HG02973 (cell line): ENCODE data around the gene RAPGEF5.

Experiments used
- ATAC-seq: cut with Tn5 transposase; IDR thresholded peaks from one replicate; pipeline ENCODE4 v1.9.1; 2021; ENCODE audit warnings: moderate library complexity; ENCODE audit not compliant: unreplicated experiment

RAPGEF5 gene

GRCh38 chr7:22378199-22378980 lies 21.4 kb upstream of the RAPGEF5 start:
- ATAC-seq = no peak

DNA sequence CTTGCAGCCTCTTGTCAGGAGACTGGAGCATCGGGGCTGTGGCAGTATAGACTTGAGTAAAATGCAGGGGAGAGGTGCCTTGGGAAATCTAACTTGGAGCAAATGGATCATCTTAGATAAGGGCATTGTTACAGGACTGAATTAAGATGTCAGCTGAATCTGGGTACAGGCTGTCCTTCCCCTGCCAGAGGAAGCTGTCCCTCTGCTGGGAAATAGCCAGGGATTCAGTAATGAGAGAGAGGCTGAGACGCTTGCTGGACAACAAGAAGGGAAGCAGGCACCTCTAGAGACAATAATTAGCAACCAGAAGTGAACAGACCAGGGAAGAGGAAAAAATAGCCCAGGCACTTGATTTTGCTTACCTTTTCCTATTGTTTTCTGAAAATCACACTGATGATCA lies 20.7 kb upstream of the RAPGEF5 start:
- ATAC-seq = no peak

DNA sequence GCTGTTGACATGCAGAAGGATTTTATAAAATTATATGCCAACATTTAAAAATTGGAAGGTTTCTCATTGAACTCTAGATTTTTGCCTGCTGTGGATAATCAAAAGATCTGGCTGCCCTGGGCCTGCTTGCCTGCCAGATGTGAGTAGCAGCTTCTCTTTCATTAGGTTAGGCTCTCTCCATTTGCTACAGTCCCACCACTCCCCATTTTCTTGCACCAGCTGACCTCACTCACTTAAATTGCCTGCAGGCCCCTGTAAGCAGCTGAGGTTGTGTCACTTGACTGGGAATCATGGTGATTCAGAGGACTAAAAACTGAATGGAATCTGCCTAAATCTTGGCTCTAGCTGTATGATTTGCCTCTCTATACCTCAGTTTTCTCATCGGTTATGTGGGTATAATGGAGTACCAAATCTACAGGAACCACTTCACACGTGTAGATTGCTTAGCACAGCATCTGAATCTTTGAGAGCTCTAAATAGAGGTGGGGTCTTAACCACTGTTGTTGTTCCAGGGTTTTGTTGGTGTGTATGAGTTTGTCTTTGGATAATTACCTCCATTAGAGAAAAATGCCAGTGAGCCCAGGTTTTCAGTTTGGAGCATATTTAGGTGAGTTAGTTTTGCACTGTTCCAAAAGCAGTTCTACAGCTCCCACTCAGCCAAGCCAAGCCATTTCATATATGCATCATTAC lies 18.6 kb upstream of the RAPGEF5 start:
- ATAC-seq = no peak

- no peak for ATAC-seq
Measured at GRCh38 chr7:22373911-22374310, 17.0 kb upstream of the RAPGEF5 start.

DNA sequence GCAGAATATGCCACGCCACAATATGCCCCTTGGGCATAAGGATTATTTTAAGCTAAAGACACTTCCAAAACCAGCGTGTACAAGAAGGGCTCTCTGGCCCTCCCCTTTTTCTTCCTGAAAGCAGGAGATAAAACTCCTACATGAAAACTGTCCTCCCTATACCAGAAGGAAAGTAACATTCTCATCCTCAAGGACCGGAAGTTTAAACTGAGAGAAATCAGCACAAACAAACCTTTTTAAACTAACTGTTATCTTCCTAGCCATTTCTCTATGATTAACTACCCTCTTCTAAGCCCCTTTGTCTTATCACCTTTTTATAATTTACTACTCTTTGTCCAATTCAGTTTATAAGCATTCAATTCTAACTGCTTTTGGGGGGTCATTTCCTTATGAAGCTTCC lies 16.4 kb upstream of the RAPGEF5 start:
- no peak for ATAC-seq

DNA sequence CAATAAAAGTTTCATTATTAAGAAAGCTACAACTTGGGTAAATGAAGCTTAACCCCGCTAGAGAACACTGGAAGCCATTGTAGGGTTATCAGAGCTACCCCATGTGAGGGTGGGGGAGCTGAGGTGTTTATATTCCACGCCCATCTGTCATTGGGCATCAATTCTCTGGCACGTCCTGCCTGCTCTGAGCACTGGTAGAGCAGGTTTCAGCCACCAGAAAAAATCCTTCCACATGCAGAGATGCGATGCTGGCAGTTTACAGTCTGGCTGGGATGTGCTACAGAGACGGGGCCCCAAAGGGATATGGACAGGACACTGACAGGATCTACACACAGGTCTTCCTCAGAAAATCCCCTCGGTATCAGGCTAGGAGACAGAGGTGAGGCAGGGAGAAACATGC lies 15.9 kb upstream of the RAPGEF5 start:
- no peak for ATAC-seq

GRCh38 chr7:22371878-22372277 lies 14.9 kb upstream of the RAPGEF5 start:
- no peak for ATAC-seq

- ATAC-seq = no peak
Measured at GRCh38 chr7:22364900-22365299, 7.9 kb upstream of the RAPGEF5 start.

GRCh38 chr7:22363756-22364422 lies 6.9 kb upstream of the RAPGEF5 start:
- ATAC-seq = no peak

GRCh38 chr7:22361795-22362194 lies 4.8 kb upstream of the RAPGEF5 start:
- no peak for ATAC-seq

DNA sequence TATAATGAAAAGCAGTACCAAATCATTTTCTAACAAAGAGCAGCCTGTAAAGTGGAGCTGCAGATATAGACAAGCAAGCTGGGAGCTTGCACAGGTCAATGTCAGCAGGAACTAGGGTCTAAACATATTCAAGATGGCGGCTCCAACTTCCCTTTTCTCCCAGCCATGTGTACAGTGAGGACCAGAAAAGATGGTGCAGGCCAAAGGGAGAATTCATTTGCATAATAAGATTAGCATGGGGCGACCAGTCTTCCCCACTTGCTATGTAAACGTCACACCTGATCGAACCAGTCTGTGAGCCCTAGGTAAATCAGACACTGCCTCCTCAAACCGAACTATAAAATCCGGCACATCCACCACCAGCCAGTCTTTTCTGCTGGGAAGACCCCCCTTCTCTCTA lies 4.4 kb upstream of the RAPGEF5 start:
- no peak for ATAC-seq

- ATAC-seq = no peak
Measured at GRCh38 chr7:22358820-22359697, 2.1 kb upstream of the RAPGEF5 start.

DNA sequence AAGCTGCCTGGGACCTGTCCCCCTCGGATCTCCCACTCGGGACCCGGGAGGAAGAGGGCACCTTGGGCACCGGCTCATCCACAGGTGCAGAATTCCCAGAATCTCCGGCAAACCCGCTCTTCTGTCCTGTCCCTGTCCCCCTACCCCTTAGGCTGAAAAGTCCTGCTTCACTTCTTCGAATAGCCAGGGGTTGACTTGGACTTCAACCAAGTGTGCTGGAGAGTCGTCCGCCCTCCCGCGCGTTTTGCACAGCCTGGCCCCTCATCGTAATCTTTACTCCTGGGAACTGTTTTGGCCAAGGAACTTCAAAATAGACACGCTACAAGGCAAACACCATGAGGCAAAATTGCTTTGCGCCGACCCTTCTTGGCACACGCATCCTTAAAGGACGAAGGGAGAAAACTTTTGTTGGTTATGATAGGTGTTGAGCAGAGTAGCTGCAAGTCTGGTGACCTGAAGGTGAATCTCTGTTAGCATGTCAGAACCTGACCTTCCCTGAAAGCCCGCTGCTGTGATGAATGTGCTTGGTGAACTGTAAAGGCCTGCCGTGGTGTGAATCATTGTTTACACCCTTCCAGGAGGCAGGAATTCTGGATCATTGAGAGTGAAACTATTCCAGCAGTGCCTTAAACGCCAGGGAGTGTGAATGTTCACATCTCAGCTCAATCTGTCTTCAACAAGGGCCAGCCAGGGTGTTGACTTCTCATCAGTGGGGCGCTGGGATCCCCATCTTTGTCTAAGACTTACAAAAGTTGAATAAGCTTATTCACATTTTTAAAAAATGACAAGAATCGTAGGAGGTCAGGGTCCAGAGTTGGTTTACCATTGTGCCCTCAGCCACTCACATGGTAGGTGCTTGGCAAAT lies 589 bp upstream of the RAPGEF5 start:
- no peak for ATAC-seq

GRCh38 chr7:22356010-22356691 lies 803 bp downstream of the RAPGEF5 start:
- ATAC-seq = no peak

DNA sequence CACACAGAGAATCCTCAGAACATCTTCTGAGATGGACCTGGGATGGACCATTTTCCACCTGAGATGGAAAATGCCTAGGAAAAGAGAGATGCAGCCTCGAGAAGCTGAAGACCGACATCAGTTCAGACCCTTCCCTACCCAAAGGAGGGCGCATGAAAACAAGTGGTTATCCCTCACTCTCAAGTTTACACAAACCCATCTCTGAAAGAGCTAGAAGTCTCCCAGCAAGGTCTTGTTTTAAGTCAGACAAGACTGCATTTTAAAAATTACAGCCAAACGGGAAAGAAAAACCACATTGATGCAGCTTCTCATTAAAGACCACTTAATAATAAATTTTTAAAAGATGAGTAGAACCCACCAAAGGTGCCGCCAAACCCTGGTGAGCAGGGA lies 1.3 kb downstream of the RAPGEF5 start:
- no peak for ATAC-seq

GRCh38 chr7:22354462-22354861 lies 2.5 kb downstream of the RAPGEF5 start:
- no peak for ATAC-seq

DNA sequence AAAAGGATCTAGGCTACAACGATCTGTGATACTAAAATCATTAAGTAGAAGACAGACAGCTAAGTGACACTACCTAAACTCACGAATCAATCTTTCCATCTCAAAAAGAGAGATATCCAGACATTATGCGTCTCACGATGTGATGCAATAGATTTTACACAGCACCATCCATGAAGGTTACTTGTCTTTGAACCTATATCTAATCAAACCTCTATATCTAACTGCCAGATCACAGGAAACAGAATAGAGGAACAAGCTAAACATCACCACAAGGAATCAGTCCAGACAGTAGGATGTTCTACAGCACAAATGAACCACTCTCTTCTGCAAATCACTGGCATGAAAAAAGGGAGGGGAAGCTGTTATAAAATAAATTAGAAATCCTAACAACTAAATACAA lies 4.1 kb downstream of the RAPGEF5 start:
- no peak for ATAC-seq

DNA sequence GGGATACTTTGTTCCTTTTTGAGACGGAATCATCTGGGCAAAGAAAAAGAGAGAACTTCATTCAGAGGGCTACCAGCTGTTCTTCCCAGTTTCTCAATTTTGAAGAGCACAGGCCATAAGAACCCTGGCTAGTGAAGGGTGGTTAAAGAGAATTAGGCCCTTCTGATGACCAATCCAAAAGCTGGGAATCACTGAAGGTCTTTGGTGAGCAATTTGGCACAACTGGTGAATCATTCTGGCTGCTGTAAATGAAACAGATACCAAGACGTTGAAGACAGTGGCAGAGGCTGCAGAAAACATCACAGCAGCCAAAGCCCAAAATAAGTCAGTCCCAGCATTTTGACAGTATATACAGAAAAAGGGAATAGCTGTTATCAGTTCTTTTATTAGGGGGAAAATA lies 5.1 kb downstream of the RAPGEF5 start:
- ATAC-seq = no peak

GRCh38 chr7:22351329-22351692 lies 5.6 kb downstream of the RAPGEF5 start:
- peak; percentile 69 for ATAC-seq
